PFSK-1 (cell line): ENCODE results near the gene ZBTB38.

Experiments
- FOXP2 ChIP-seq: optimal IDR thresholded peaks from 2 replicates; pipeline ENCODE3; 2011; ENCODE audit warnings: borderline replicate concordance, control low read depth, inconsistent platforms; ENCODE audit not compliant: insufficient read depth; ENCODE audit errors: extremely low read length, extremely low read depth
- POLR2AphosphoS5 ChIP-seq: IDR thresholded peaks from 2 replicates; pipeline ENCODE4 v1.6.1; 2012; ENCODE audit warnings: low read depth, mild to moderate bottlenecking, control low read depth, low read length, moderate library complexity
- SIN3A ChIP-seq: IDR thresholded peaks from 2 replicates; pipeline ENCODE4 v1.6.1; 2012; ENCODE audit warnings: mild to moderate bottlenecking, low read length, moderate library complexity, borderline replicate concordance; ENCODE audit not compliant: insufficient read depth
- TAF1 ChIP-seq: IDR thresholded peaks from 2 replicates; pipeline ENCODE4 v1.6.1; 2012; ENCODE audit warnings: low read length, control low read depth, borderline replicate concordance; ENCODE audit not compliant: insufficient read depth
- TF ChIP-seq, protein P1 (sequence below), 2 experiments: IDR thresholded peaks; 2 replicates each; pipeline versions ENCODE4 v1.6.1 to v1.8.0; 2011 to 2012; ENCODE audit warnings: low read depth in 2 of 2, low read length in 2 of 2, control low read depth in 1 of 2, inconsistent platforms in 1 of 2, mild to moderate bottlenecking in 1 of 2, moderate library complexity in 1 of 2; ENCODE audit not compliant: insufficient read depth in 1 of 2

ZBTB38 gene

GRCh38 chr3:141409940-141410241, 41.6 kb downstream of the ZBTB38 start:
- TF ChIP-seq TAF1 (no peak), FOXP2 (no peak), SIN3A (no peak), POLR2AphosphoS5 (no peak)
- TF ChIP-seq, protein P1, sequence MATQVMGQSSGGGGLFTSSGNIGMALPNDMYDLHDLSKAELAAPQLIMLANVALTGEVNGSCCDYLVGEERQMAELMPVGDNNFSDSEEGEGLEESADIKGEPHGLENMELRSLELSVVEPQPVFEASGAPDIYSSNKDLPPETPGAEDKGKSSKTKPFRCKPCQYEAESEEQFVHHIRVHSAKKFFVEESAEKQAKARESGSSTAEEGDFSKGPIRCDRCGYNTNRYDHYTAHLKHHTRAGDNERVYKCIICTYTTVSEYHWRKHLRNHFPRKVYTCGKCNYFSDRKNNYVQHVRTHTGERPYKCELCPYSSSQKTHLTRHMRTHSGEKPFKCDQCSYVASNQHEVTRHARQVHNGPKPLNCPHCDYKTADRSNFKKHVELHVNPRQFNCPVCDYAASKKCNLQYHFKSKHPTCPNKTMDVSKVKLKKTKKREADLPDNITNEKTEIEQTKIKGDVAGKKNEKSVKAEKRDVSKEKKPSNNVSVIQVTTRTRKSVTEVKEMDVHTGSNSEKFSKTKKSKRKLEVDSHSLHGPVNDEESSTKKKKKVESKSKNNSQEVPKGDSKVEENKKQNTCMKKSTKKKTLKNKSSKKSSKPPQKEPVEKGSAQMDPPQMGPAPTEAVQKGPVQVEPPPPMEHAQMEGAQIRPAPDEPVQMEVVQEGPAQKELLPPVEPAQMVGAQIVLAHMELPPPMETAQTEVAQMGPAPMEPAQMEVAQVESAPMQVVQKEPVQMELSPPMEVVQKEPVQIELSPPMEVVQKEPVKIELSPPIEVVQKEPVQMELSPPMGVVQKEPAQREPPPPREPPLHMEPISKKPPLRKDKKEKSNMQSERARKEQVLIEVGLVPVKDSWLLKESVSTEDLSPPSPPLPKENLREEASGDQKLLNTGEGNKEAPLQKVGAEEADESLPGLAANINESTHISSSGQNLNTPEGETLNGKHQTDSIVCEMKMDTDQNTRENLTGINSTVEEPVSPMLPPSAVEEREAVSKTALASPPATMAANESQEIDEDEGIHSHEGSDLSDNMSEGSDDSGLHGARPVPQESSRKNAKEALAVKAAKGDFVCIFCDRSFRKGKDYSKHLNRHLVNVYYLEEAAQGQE (IDR thresholded peaks at IDR 0.05; ENCODE audit: insufficient read depth in 1 of 2, low read depth in 2 of 2, low read length in 2 of 2) = no peak

- TF ChIP-seq SIN3A (no peak), FOXP2 (no peak), POLR2AphosphoS5 (no peak)
- TF ChIP-seq, protein P1 (IDR thresholded peaks at IDR 0.05; ENCODE audit: insufficient read depth in 1 of 2, low read depth in 2 of 2, low read length in 2 of 2) = no peak
These were observed 42.1 kb downstream of the ZBTB38 start for GRCh38 chr3:141410408-141410807.

- TF ChIP-seq POLR2AphosphoS5 = no peak
- no peak for TF ChIP-seq SIN3A
- no peak for TF ChIP-seq TAF1
- TF ChIP-seq, protein P1 (IDR thresholded peaks at IDR 0.05; ENCODE audit: insufficient read depth in 1 of 2, low read depth in 2 of 2, low read length in 2 of 2) = no peak
- TF ChIP-seq FOXP2 = no peak
These were observed 42.5 kb downstream of the ZBTB38 start for GRCh38 chr3:141410846-141411245.

DNA sequence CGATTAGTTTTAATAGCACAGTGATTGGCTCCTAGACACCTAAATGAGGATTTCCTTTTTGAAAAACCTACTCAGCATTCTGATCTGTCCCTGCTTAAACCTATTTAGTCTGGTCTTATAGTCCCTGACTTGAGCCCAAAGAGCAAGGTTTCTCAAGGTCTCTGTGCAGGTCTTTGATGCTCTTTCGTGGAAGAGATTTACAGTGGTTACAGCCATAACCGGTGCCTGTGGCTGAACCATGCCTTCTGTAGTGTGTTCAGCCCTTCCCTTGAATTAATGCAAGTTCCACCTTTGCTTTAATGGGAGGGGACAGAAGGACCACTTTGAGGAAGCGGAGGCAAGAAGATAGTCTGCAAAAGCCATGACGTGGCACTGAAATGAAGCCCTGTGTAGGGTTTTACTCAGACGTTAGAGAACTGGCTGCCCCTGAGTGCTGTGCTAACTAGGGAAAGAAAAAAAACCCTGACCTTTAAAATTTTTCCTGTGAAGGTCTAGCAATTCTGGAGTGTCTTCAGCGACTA, 43.0 kb downstream of the ZBTB38 start:
- no peak for TF ChIP-seq SIN3A

DNA sequence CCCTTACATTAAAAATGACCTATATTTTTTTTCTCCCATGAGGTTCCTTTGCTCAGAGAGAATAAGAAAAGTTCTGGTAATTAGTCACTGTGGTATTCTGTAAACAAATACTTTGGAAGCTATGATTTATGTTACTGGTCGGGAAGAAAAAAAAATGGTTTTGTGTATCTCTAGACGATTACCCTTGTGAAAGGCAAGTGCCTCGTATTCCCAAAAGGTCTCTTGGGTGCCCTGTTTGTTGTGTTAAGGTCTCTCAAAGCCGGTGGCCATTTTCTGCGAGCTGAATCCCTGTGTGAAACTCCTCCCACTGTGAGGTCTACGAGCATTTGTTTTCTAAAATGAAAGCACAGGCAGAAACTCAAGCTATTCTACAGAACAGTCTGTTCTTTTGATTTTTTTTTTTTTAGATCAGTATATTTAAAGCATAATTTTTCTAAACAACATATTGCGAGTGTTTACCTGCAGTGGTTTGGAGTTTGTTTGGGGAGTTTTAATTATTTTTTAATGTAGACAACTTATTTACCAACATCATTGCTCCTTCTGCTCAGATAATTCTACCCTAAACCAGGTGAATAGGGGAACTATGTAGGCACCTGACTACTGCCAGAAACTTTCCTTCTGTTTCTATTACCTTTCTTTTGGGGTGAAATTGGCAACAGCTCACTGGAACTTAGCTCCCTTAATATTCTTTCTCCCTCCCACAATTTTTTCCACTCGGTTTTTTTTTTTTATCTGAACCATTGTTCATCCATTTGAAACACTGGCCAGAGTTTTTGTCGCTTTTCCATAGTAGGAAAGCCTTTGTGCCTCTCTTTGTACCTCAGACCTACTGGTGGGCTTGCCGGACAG, 44.0 kb downstream of the ZBTB38 start:
- TF ChIP-seq FOXP2 = no peak
- no peak for TF ChIP-seq POLR2AphosphoS5

- no peak for TF ChIP-seq POLR2AphosphoS5
- no peak for TF ChIP-seq FOXP2
- TF ChIP-seq SIN3A = no peak
- TF ChIP-seq, protein P1 (IDR thresholded peaks at IDR 0.05; ENCODE audit: insufficient read depth in 1 of 2, low read depth in 2 of 2, low read length in 2 of 2) = no peak
- no peak for TF ChIP-seq TAF1
These were observed 44.6 kb downstream of the ZBTB38 start for GRCh38 chr3:141412936-141413354.
